ENCODE data around the gene NDFIP1.
"Not testable (repeated sequence)": the region's sequence is repeated elsewhere in the genome, so short reads cannot be mapped to it uniquely, and the experiment has no call there.

NDFIP1 gene

GRCh38 chr5:142088855-142089479 lies 19.6 kb upstream of the NDFIP1 start:
- not testable (repeated sequence) for H3K4me3 ChIP-seq (ENCODE audit: low read length); DNase-seq (ENCODE audit: low read depth, low spot score)

- DNase-seq (ENCODE audit: low read depth, low spot score): no peak
- no peak overlapping the region for H3K4me3 ChIP-seq (ENCODE audit: low read length)
These were observed 17.6 kb upstream of the NDFIP1 start for GRCh38 chr5:142091012-142091411.

- no peak for DNase-seq (ENCODE audit: low read depth, low spot score)
These were observed 16.7 kb upstream of the NDFIP1 start for GRCh38 chr5:142091922-142092321.

GRCh38 chr5:142095035-142095434 lies 13.5 kb upstream of the NDFIP1 start:
- H3K4me3 ChIP-seq (ENCODE audit: low read length): no peak overlapping the region
- no peak for DNase-seq (ENCODE audit: low read depth, low spot score)

More at GRCh38 chr5:142091922-142092321, 16.7 kb upstream of the NDFIP1 start:
- H3K4me3 ChIP-seq (ENCODE audit: low read length): no peak overlapping the region

- DNase-seq (ENCODE audit: low read depth, low spot score): peak; percentile 91
- no peak overlapping the region for H3K4me3 ChIP-seq (ENCODE audit: low read length)
These were observed 12.8 kb upstream of the NDFIP1 start for GRCh38 chr5:142095651-142096330.

GRCh38 chr5:142096382-142096781 lies 12.2 kb upstream of the NDFIP1 start:
- no peak for DNase-seq (ENCODE audit: low read depth, low spot score)
- H3K4me3 ChIP-seq (ENCODE audit: low read length): no peak overlapping the region

GRCh38 chr5:142097681-142098080 lies 10.9 kb upstream of the NDFIP1 start:
- no peak overlapping the region for H3K4me3 ChIP-seq (ENCODE audit: low read length)
- DNase-seq (ENCODE audit: low read depth, low spot score): no peak

- DNase-seq (ENCODE audit: low read depth, low spot score): no peak
- H3K4me3 ChIP-seq (ENCODE audit: low read length): no peak overlapping the region
These were observed 10.3 kb upstream of the NDFIP1 start for GRCh38 chr5:142098275-142098674.

GRCh38 chr5:142098931-142099330 lies 9.6 kb upstream of the NDFIP1 start:
- H3K4me3 ChIP-seq (ENCODE audit: low read length): no peak overlapping the region
- no peak for DNase-seq (ENCODE audit: low read depth, low spot score)

- no peak overlapping the region for H3K4me3 ChIP-seq (ENCODE audit: low read length)
- DNase-seq (ENCODE audit: low read depth, low spot score): no peak
These were observed 8.3 kb upstream of the NDFIP1 start for GRCh38 chr5:142100307-142100706.

- no peak for DNase-seq (ENCODE audit: low read depth, low spot score)
- no peak overlapping the region for H3K4me3 ChIP-seq (ENCODE audit: low read length)
These were observed 5.4 kb upstream of the NDFIP1 start for GRCh38 chr5:142102980-142103740.

- H3K4me3 ChIP-seq (ENCODE audit: low read length): no peak overlapping the region; the same call in 1 of the 2 replicates
These were observed 4.1 kb upstream of the NDFIP1 start for GRCh38 chr5:142104491-142104890.

GRCh38 chr5:142106061-142106460 lies 2.5 kb upstream of the NDFIP1 start:
- no peak for DNase-seq (ENCODE audit: low read depth, low spot score)
- no peak overlapping the region for H3K4me3 ChIP-seq (ENCODE audit: low read length)

More at GRCh38 chr5:142104491-142104890, 4.1 kb upstream of the NDFIP1 start:
- peak; percentile 80 for DNase-seq (ENCODE audit: low read depth, low spot score)

- no peak overlapping the region for H3K4me3 ChIP-seq (ENCODE audit: low read length)
- no peak for DNase-seq (ENCODE audit: low read depth, low spot score)
These were observed 1.4 kb upstream of the NDFIP1 start for GRCh38 chr5:142107036-142107735.

- DNase-seq (ENCODE audit: low read depth, low spot score): no peak
- H3K4me3 ChIP-seq (ENCODE audit: low read length): peak overlapping the region; percentile 82
These were observed 695 bp upstream of the NDFIP1 start for GRCh38 chr5:142107736-142108431.

GRCh38 chr5:142109331-142110045 lies 909 bp downstream of the NDFIP1 start:
- peak overlapping the region; percentile 82 for H3K4me3 ChIP-seq (ENCODE audit: low read length)
- peak; percentile 57 for DNase-seq (ENCODE audit: low read depth, low spot score)

GRCh38 chr5:142110046-142110531 lies 1.5 kb downstream of the NDFIP1 start:
- H3K4me3 ChIP-seq (ENCODE audit: low read length): peak overlapping the region; percentile 82
- DNase-seq (ENCODE audit: low read depth, low spot score): peak; percentile 56

- DNase-seq (ENCODE audit: low read depth, low spot score): no peak
- H3K4me3 ChIP-seq (ENCODE audit: low read length): no peak overlapping the region
These were observed 2.6 kb downstream of the NDFIP1 start for GRCh38 chr5:142110988-142111687.
